ENCODE data around the gene C1orf226. TPM values are rescaled to one million over a fixed set of nuclear protein-coding genes. Genes with fewer than 3 reads are reported as not detected.

C1orf226 gene
- total and polyA plus RNA-seq, 2 experiments from 2014 or later = 2.7 to 12.5 TPM

GRCh38 chr1:162366149-162366548, 15.4 kb upstream of the C1orf226 start:
- DNase-seq (ENCODE audit: low spot score) = no peak
- Histone ChIP-seq H3K9me2 (ENCODE audit: insufficient read depth) (no peaks in the 10 kb centered on the region), H3F3A (replicated peaks; ENCODE audit: low read depth) (no peaks in the 10 kb centered on the region), H3K27me3 (ENCODE audit: insufficient read depth) (no peaks in the 10 kb centered on the region), H3K4me2 (no peak overlapping the region), H3K36me3 (ENCODE audit: insufficient read depth) (no peaks in the 10 kb centered on the region), H3K27ac (ENCODE audit: low read depth) (no peak overlapping the region), H3K4me3 (no peak overlapping the region), H4K20me1 (replicated peaks; ENCODE audit: insufficient read depth) (no peaks in the 10 kb centered on the region), H3K79me2 (replicated peaks; ENCODE audit: insufficient read depth) (no peaks in the 10 kb centered on the region), H3K4me1 (ENCODE audit: insufficient read depth) (no peaks in the 10 kb centered on the region), H2AFZ (no peak overlapping the region)
- TF ChIP-seq, protein P1, sequence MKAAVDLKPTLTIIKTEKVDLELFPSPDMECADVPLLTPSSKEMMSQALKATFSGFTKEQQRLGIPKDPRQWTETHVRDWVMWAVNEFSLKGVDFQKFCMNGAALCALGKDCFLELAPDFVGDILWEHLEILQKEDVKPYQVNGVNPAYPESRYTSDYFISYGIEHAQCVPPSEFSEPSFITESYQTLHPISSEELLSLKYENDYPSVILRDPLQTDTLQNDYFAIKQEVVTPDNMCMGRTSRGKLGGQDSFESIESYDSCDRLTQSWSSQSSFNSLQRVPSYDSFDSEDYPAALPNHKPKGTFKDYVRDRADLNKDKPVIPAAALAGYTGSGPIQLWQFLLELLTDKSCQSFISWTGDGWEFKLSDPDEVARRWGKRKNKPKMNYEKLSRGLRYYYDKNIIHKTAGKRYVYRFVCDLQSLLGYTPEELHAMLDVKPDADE (IDR thresholded peaks at IDR 0.05) = no peak
- TF ChIP-seq CTCF (conservative IDR thresholded peaks at IDR 0.05; ENCODE audit: low read depth in 2 of 2) (no peak), REST (IDR thresholded peaks at IDR 0.05; ENCODE audit: unreplicated experiment) (no peak), EZH2 (IDR thresholded peaks at IDR 0.05; ENCODE audit: low read depth, unreplicated experiment) (no peak), CREB1 (CRISPR knock-in tag; IDR thresholded peaks at IDR 0.05; ENCODE audit: low read depth) (no peak), ZNF331 (CRISPR knock-in tag; IDR thresholded peaks at IDR 0.05; ENCODE audit: low read depth) (no peak), ZNF114 (CRISPR knock-in tag; IDR thresholded peaks at IDR 0.05) (no peak), JUNB (IDR thresholded peaks at IDR 0.05; ENCODE audit: unreplicated experiment) (no peak), ZNF462 (CRISPR knock-in tag; IDR thresholded peaks at IDR 0.05) (no peak), STAT1 (IDR thresholded peaks at IDR 0.05; ENCODE audit: unreplicated experiment) (no peak), POLR2AphosphoS5 (IDR thresholded peaks at IDR 0.05; ENCODE audit: low read depth) (no peak), NANOG (IDR thresholded peaks at IDR 0.05; ENCODE audit: borderline replicate concordance) (no peak), EZH2phosphoT487 (IDR thresholded peaks at IDR 0.05; ENCODE audit: unreplicated experiment) (no peak)
- H3K4me3 Mint-ChIP-seq = no peak overlapping the region
- peaks cover 21% of the 10 kb centered on the region; the same call in 2 of the 3 replicates for H3K36me3 Mint-ChIP-seq (ENCODE audit: low read depth)
- no peaks in the 10 kb centered on the region for H3K9me3 Mint-ChIP-seq
- H3K4me1 Mint-ChIP-seq = peaks cover 6% of the 10 kb centered on the region
- H3K27ac Mint-ChIP-seq = no peak overlapping the region
- no peak for ATAC-seq
- peaks cover 14% of the 10 kb centered on the region for H3K27me3 Mint-ChIP-seq (ENCODE audit: insufficient read depth, low read depth, poor library complexity)
